Smooth muscle cell (in vitro differentiated cells): ENCODE results near the gene RBM15. TPM values are rescaled to one million over a fixed set of nuclear protein-coding genes. Genes with fewer than 3 reads are reported as not detected.

ENCODE experiments used
- DNase-seq: peaks from one replicate; lab custom pipeline; 2025; ENCODE audit not compliant: unreplicated experiment; lab: John Stamatoyannopoulos, UW
- H2AFZ ChIP-seq: fragments of 200-600 bp; sonication (generic); 2 replicates; pipeline ENCODE4 v1.6.0; 2016; ENCODE audit warnings: antibody characterized with exemption, low read depth, mild to moderate bottlenecking
- H3F3A ChIP-seq: fragments of 200-600 bp; sonication (generic); 2 replicates; pipeline ENCODE4 v1.6.0; 2017; ENCODE audit warnings: antibody characterized with exemption, low read depth
- H3K27ac ChIP-seq: fragments of 200-600 bp; sonication (generic); 2 replicates; pipeline ENCODE4 v1.5.1; 2016; ENCODE audit warnings: low read depth, mild to moderate bottlenecking
- H3K27me3 ChIP-seq: fragments of 200-600 bp; sonication (generic); 2 replicates; pipeline ENCODE4 v1.6.1; 2016; ENCODE audit warnings: low read depth, mild to moderate bottlenecking
- H3K36me3 ChIP-seq: fragments of 200-600 bp; sonication (generic); 2 replicates; pipeline ENCODE4 v1.5.1; 2016; ENCODE audit warnings: low read depth
- H3K4me1 ChIP-seq: fragments of 200-600 bp; sonication (generic); 2 replicates; pipeline ENCODE4 v1.5.1; 2016; ENCODE audit warnings: low read depth
- H3K4me2 ChIP-seq: fragments of 200-600 bp; sonication (generic); 2 replicates; pipeline ENCODE4 v1.6.0; 2016; ENCODE audit warnings: mild to moderate bottlenecking
- H3K4me3 ChIP-seq: fragments of 200-600 bp; sonication (generic); 2 replicates; pipeline ENCODE4 v1.5.1; 2016; ENCODE audit warnings: mild to moderate bottlenecking
- H3K79me2 ChIP-seq: fragments of 200-600 bp; sonication (generic); 2 replicates; pipeline ENCODE4 v1.6.0; 2016; ENCODE audit warnings: low read depth, mild to moderate bottlenecking
- H3K9ac ChIP-seq: fragments of 200-600 bp; sonication (generic); 2 replicates; pipeline ENCODE4 v1.6.0; 2016; ENCODE audit warnings: low read depth
- H3K9me3 ChIP-seq: fragments of 200-600 bp; sonication (generic); replicated peaks from 2 replicates; pipeline ENCODE4 v1.5.1; 2016; ENCODE audit warnings: low read depth
- H4K20me1 ChIP-seq: fragments of 200-600 bp; sonication (generic); 2 replicates; pipeline ENCODE4 v1.6.0; 2016; ENCODE audit warnings: low read depth
- CTCF ChIP-seq: fragments of 200-600 bp; sonication (generic); IDR thresholded peaks from 2 replicates; pipeline ENCODE4 v1.5.1; 2017; ENCODE audit warnings: borderline replicate concordance, mild to moderate bottlenecking, antibody characterized with exemption; ENCODE audit not compliant: insufficient read depth, poor library complexity, severe bottlenecking
- WGBS: methylation state at CpG from one replicate; pipeline ENCODE4 v1.1.7; 2016; ENCODE audit warnings: low lambda C conversion rate; 5-methylcytosine and 5-hydroxymethylcytosine counted together
- polyA plus RNA-seq: library from polyadenylated mRNA; unstranded; fragments of >200 nt; fragmentation: Nextera tagmentation; extraction: Ambion mirVana; gene quantifications from 2 replicates; pipeline ENCODE4 v1.2.1, GENCODE V29; 2016
- total RNA-seq: library from RNA; depleted of rRNA; stranded (reverse); fragments of >200 nt; gene quantifications from 2 replicates; pipeline ENCODE4 v1.2.3, GENCODE V29; 2014

Gene RBM15
- total and polyA plus RNA-seq, 2 experiments from 2014 or later: 5.3 to 32.9 TPM

DNA sequence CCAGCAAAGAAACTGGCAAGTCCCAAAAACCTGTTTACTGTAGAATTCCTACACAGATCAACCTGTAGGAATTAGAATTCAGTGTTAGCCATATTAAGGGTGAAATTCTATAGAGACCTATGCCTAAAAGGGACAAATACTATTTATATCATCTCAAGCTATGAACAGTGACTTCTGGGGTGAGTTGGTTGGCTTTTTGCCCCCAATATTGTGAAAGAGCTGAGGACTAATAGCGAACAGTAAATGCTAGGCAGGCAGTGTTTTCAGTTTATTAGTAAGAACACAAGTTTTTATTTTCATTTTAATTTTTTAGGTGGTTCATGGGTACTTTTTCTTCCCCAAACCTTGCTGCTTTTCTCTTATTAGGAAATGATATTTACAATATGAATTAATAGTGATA is 36.3 kb downstream of the RBM15 start:
- Histone ChIP-seq H3K9me3 (no peaks in the 10 kb centered on the region), H3K36me3 (peaks cover 14% of the 10 kb centered on the region), H3K4me1 (no peaks in the 10 kb centered on the region), H3K9ac (no peak overlapping the region), H3F3A (no peaks in the 10 kb centered on the region), H3K79me2 (peaks cover under 1% of the 10 kb centered on the region), H3K27me3 (no peaks in the 10 kb centered on the region), H3K4me3 (no peak overlapping the region), H3K4me2 (no peak overlapping the region), H2AFZ (no peak overlapping the region), H3K27ac (no peak overlapping the region), H4K20me1 (no peaks in the 10 kb centered on the region)
- DNase-seq: no peak
- no peak for TF ChIP-seq CTCF
- WGBS: 100% methylated on average over 1 of the region's 1 CpG

- Histone ChIP-seq H3K36me3 (peaks cover 9% of the 10 kb centered on the region), H3K27ac (no peak overlapping the region), H3K9ac (no peak overlapping the region), H3K4me2 (no peak overlapping the region), H3K9me3 (no peaks in the 10 kb centered on the region), H3K27me3 (no peaks in the 10 kb centered on the region), H3K4me3 (no peak overlapping the region), H3K4me1 (no peaks in the 10 kb centered on the region), H2AFZ (no peak overlapping the region), H3F3A (no peaks in the 10 kb centered on the region), H3K79me2 (no peaks in the 10 kb centered on the region), H4K20me1 (no peaks in the 10 kb centered on the region)
- no peak for TF ChIP-seq CTCF
- no peak for DNase-seq
- WGBS: 82% methylated on average over 10 of the region's 10 CpGs
Observed at GRCh38 chr1:110380672-110381283, 41.6 kb downstream of the RBM15 start.

- no peaks in the 10 kb centered on the region for H3K36me3 ChIP-seq
- no peaks in the 10 kb centered on the region for H3K79me2 ChIP-seq
- H3K9me3 ChIP-seq: no peaks in the 10 kb centered on the region
- no peak overlapping the region for H3K9ac ChIP-seq
- no peaks in the 10 kb centered on the region for H3F3A ChIP-seq
- H3K27ac ChIP-seq: no peak overlapping the region
- H3K4me1 ChIP-seq: no peaks in the 10 kb centered on the region
- 85% methylated on average over 4 of the region's 5 CpGs for WGBS
- no peak for TF ChIP-seq CTCF
- H3K4me3 ChIP-seq: no peak overlapping the region
- no peaks in the 10 kb centered on the region for H4K20me1 ChIP-seq
- DNase-seq: no peak
- H3K4me2 ChIP-seq: no peak overlapping the region
- no peaks in the 10 kb centered on the region for H3K27me3 ChIP-seq
- no peak overlapping the region for H2AFZ ChIP-seq
Observed at GRCh38 chr1:110383251-110383990, 44.2 kb downstream of the RBM15 start.
